T-helper 2 cell treated with Interferon-gamma antibody and Interleukin-4, amounts not matched to agents 100 ng/mL and 5 ng/mL, for 36 hours (primary cell): ENCODE results near the gene CNOT8. TPM values are rescaled to one million over a fixed set of nuclear protein-coding genes. Genes with fewer than 3 reads are reported as not detected.
"Not testable (repeated sequence)": the region's sequence is repeated elsewhere in the genome, so short reads cannot be mapped to it uniquely, and the experiment has no call there.

Experiments used
- intact Hi-C: fragments of 100-400 bp; cut with micrococcal nuclease; formaldehyde crosslinking; loops from one replicate; pipeline ENCODE4 v1.15.1; 2023
- total RNA-seq: library from RNA; stranded (reverse); gene quantifications from 2 replicates; pipeline ENCODE4 v1.2.3, GENCODE V29; 2022

CNOT8 gene
- total RNA-seq: 70.4 and 75.7 TPM in 2 replicates

- intact Hi-C loops: loop anchor here (1.0 to 2.0 kb wide), 8 partner anchors 46 to 820 kb away; partner anchors contain the start of genes FAM114A2, GALNT10, LARP1 and MFAP3
Observed at GRCh38 chr5:154858297-154858971, at the start of gene CNOT8. TSS of gene CNOT8 (plus strand) at chr5:154858627. CDS start at chr5:154863279, 4,652 bp downstream.

- intact Hi-C loops: no loop called here
Observed at GRCh38 chr5:154811239-154811638, 47.2 kb upstream of the CNOT8 start.

DNA sequence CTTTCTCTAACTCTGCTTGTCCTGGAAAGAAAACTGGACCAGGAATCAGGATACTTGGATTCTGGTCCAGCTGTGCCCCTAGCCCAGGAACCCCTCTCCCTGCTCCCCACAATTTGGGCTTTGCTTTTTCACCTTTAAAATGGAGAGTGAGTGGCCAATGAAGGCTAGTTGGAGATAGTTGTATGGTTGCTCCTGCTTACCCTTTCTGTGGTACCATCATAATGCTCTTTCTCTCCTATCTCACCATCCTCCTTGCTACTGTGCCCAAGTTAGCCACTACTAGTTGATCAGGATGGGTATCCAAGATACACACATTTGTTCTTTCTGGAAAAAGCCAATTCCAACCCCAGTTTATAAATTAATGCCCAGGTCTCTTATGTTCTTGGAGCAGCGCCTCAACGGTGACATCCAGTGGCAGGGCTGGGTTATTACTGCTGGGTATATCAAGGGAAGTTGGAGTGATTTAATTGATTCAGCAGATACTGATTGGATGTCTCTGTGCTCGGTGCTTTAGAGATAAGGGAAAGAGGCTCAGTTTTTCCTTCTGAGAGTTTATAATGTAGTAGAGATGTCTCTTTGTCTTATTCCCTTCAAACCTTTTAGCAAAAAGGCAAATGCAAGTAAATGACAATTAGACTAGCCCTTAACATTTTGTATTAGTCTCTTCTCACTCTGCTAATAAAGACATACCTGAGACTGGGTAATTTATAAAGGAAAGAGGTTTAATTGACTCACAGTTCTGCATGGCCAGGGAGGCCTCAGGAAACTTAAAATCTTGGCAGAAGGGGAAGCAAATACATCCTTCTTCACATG is 46.6 kb upstream of the CNOT8 start:
- intact Hi-C loops: loop anchor here (1.0 to 2.0 kb wide), 3 partner anchors 47 to 162 kb away; partner anchors contain the start of gene CNOT8

- intact Hi-C loops: loop anchor here (2.0 kb wide), 2 partner anchors 46 to 54 kb away; partner anchors contain the start of gene CNOT8
Observed at GRCh38 chr5:154813158-154813557, 45.3 kb upstream of the CNOT8 start.

- intact Hi-C loops: loop anchor here (2.0 kb wide), 2 partner anchors 45 to 55 kb away; partner anchors contain the start of gene CNOT8
Observed at GRCh38 chr5:154813736-154814135, 44.7 kb upstream of the CNOT8 start.

GRCh38 chr5:154815025-154815424 is 43.4 kb upstream of the CNOT8 start:
- intact Hi-C loops: no loop called here

GRCh38 chr5:154815684-154816247 is 42.7 kb upstream of the CNOT8 start:
- intact Hi-C loops: no loop called here

DNA sequence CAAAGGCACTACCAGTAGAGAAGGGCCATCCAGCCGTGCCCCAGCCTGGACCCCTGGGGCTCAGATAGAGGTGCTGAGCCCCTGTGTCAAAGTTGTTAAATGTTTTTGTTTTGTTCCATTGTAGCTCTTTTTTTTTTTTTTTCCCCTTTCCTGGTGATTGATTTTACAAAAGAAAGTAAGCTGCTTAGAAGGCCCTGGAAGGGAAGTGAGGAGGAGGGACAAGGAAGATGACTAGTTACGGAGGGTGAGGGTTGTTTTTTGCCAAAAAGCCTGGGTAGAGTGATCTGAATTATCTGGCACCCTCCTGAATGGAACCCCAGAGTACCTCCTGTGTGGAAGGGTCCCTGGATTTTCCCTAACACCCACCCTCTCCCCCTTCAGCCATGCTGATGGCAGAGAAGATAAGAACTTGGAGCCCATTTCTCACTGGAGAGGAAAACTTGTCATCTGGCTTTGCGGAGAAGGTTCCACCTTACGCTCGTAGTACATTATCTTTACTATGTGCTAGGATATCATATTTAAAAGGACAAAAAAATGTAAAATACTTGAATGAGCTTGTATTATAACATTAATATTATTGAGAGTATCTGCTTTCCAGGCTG is 41.4 kb upstream of the CNOT8 start:
- intact Hi-C loops: no loop called here

DNA sequence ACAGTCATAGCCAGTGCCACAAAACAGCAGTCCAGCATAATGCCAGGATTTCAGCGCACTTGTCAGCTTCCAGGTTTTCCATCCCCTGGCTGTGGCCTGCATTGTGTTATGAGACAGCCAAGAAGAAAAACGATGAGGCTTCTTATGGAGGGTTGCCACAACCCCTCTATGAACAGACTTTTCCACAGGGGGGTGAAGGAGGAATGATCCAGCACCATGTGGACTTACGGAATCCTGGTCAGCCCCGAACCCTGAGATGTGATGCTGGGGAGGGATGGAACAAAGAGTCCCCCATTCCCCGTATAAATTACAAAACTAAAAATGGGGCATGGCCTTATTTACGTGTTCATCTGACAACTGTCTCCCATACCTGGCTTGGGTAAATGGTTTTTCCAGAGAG is 40.6 kb upstream of the CNOT8 start:
- intact Hi-C loops: no loop called here

DNA sequence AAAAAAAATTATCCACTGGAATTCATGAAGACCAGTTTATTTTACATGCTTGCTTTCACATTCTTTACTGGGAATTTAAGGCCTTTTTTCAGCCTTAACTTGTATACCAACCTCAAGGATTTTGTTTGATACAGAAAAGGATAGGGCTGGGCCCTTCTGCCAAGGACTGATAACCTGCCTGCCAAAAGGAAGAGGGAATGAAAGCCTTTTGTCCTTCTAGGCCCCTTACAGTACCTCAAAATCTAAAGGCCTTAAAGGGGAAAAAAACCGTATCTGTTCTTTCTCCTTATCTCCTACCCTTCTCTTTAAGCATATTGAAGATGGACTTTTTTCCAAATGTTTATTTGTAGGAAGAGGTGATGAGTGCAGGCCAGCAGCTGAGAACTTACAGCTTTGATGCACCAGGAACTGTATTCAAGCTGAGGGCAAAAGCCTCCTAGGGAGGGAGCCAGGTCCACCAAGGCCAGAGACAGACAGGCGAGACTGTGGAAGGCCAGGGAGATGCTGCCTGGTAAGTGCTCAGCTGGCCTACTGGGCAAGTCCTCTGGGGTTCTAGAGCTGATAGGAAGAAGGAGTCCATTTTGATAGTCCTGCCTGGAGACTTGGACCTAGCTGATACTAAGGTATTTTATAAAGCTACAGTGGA is 39.8 kb upstream of the CNOT8 start:
- intact Hi-C loops: no loop called here

GRCh38 chr5:154819546-154819945 is 38.9 kb upstream of the CNOT8 start:
- intact Hi-C loops: no loop called here

DNA sequence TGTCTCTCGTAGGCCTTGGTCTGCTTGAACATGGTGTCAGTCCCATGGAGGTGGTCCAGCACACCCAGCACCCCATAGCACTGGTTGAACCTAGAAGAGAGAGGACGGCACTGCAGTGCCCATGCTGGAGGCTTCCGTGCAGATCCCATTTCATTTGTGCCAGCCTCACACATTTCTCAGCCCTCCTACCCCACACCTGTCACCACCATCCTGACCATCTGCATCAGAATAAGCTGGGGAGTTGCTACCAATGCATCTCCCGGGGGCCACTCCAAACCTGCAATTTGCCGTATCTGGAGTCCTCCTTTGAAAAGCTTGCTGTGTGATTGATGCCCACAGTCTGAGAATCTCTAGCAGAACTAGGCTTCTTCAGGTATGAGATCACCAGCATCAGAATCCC is 38.0 kb upstream of the CNOT8 start:
- intact Hi-C loops: no loop called here

GRCh38 chr5:154822896-154823295 is 35.5 kb upstream of the CNOT8 start:
- intact Hi-C loops: not testable (repeated sequence)

GRCh38 chr5:154823605-154824004 is 34.8 kb upstream of the CNOT8 start:
- intact Hi-C loops: no loop called here

- intact Hi-C loops: no loop called here
Observed at GRCh38 chr5:154824070-154824469, 34.4 kb upstream of the CNOT8 start.

DNA sequence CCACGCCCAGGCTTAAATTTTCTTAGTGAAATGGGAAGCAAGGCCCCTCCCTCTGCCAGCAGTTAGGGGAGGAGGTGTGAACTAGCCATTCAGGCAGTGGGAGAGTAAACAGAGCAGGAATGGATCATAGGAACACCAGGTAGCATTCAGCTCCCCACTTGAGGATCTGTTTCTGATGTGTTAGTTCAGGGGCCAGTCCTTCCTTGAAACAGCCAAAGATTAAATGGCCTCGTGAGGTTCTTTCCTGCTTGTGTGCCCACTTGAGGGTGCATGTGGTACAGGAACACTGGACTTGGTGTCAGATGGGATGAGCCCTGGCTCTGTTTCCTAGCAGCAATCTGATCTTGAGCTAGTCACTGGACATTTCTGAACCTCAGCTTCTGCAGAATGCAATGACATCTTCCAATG is 29.2 kb upstream of the CNOT8 start:
- intact Hi-C loops: no loop called here

DNA sequence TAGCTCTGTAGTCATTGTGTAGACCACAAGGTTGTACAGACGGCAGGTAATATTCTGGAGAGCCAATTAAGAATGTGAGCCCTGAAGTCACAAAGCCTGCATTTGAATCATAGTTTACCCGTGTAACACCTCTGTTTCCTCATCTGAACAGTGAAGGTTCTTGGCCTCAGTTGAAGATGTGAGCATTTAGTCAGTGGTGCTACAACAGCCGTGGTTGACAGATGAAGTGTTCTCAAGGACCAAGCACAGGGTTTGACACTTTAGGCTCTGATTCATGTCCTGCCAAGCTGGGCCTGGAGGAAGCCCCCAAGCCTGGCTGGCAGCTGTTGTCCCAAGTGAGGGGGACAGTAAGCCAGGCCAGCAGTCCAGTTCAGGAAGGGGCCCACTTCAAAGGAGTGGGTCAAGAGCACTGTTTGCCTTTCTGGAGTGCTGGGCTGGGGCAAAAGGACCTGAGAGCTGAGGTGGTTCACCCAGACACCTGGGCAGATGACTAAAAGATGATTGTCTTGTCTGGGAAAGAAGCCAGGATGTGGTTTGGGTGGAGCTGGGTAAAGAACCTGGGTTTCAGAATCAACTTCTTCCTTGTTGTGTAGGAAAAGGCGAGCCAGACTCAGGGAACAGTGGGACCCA is 28.7 kb upstream of the CNOT8 start:
- intact Hi-C loops: no loop called here

DNA sequence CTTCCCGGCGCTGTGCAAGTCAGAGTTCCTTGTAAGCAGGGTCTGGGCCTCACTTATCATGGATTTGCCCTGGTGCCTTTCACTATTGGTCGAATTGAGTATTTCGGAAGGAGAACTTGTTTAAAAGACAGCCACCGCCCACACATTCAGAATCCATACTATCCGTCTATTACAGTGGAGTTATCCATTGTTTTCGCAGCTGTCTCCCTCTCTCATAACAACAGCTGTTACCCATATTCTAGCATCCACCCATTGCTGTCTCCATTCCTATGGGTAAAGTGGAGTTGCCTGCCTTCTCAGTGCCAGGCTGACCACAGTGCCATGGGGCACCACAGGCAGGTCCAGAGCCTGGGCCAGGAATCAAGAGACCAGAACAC is 28.2 kb upstream of the CNOT8 start:
- intact Hi-C loops: no loop called here

DNA sequence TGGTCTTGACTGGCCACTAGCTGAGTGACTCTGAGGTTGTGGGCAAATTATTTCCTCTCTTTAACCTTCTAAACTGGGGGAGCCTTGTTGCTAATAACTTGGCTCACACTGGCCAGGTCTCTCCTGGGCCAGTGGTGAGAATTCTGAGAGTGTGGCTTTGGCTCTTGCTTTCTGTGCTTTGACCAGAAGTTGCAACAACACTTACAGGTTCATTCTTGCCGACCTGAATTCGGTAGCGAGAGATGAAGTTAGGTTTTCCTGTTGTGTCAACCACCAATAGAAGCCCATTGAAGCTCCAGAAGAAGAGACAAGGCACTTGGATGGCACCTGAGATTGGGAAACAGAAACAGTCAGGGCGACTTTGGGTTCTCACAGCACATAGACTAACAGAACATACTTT is 27.8 kb upstream of the CNOT8 start:
- intact Hi-C loops: no loop called here

GRCh38 chr5:154831451-154831850 is 27.0 kb upstream of the CNOT8 start:
- intact Hi-C loops: no loop called here

DNA sequence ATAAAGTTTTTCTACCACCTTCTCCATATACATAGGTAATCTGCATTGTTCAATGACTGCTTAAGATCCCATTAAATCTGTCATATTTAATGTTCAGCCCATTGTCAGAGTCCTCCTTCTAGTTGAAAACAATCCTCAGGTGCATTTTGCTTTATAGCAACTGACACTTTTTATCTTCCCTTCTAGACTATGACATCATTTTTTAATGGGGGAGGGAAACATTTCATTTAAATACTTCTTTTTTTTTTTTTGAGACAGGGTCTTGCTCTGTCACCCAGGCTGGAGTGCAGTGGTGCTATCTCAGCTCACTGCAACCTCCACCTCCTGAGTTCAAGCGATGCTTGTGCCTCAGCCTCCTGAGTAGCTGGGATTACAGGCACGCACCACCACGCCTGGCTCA is 25.6 kb upstream of the CNOT8 start:
- intact Hi-C loops: not testable (repeated sequence)
